ENCODE measurements around the gene MYLK. TPM values are rescaled to one million over a fixed set of nuclear protein-coding genes. Genes with fewer than 3 reads are reported as not detected.

MYLK gene
- total and polyA plus RNA-seq, 2 donors (not counting 1 experiment from before 2014, with no cell fraction given) = 0.51 TPM; not detected in 1

- intact Hi-C loops (cut with micrococcal nuclease) = no loop called here
- Histone ChIP-seq H4K20me1 (ENCODE audit: control insufficient read depth, insufficient read depth, low read length, poor library complexity, severe bottlenecking) (no peaks in the 10 kb centered on the region), H3K9ac (ENCODE audit: low read length) (no peak overlapping the region), H3K79me2 (ENCODE audit: control insufficient read depth, insufficient read depth, low read length) (no peaks in the 10 kb centered on the region), H2AFZ (ENCODE audit: insufficient read depth, low read depth, low read length, poor library complexity, severe bottlenecking) (no peak overlapping the region), H3K4me3 (ENCODE audit: control extremely low read depth in 1 of 5, extremely low read depth in 1 of 5, insufficient read depth in 1 of 5, low read depth in 2 of 5, low read length in 4 of 5) (no peak overlapping the region), H3K36me3 (replicated peaks in 1 of 2; ENCODE audit: control extremely low read depth in 1 of 2, control insufficient read depth in 1 of 2, extremely low read depth in 1 of 2, insufficient read depth in 2 of 2, low read length in 1 of 2) (peaks cover 7 to 9% of the 10 kb centered on the region in 2 experiments), H3K4me2 (replicated peaks; ENCODE audit: low read depth, low read length, poor library complexity, severe bottlenecking) (no peak overlapping the region), H3K4me1 (ENCODE audit: control insufficient read depth in 2 of 2, insufficient read depth in 2 of 2, low read length in 2 of 2) (no peaks in the 10 kb centered on the region), H3K27me3 (replicated peaks in 1 of 4; ENCODE audit: control extremely low read depth in 1 of 4, control insufficient read depth in 3 of 4, insufficient read depth in 4 of 4, low read length in 3 of 4) (no peaks in the 10 kb centered on the region), H3K27ac (ENCODE audit: low read length in 2 of 2) (no peak overlapping the region), H3K9me3 (ENCODE audit: control extremely low read depth in 1 of 3, control insufficient read depth in 2 of 3, insufficient read depth in 1 of 3, low read length in 2 of 3) (peaks cover 5 to 22% (median 17%) of the 10 kb centered on the region in 3 donors)
- ChIA-PET POLR2A (no interaction called here), CTCF (no interaction called here)
- ATAC-seq (ENCODE audit: low read depth) (no peak), DNase-seq (no peak)
- Mint-ChIP-seq H3K4me1 (no peaks in the 10 kb centered on the region), H3K9me3 (ENCODE audit: insufficient read depth) (peaks cover 15% of the 10 kb centered on the region), H3K4me3 (no peak overlapping the region), H3K27ac (no peak overlapping the region), H3K27me3 (no peaks in the 10 kb centered on the region)
- TF ChIP-seq EZH2 (IDR thresholded peaks at IDR 0.05; ENCODE audit: borderline replicate concordance, insufficient read depth, low read depth, low read length, poor library complexity, severe bottlenecking) (no peak), CTCF (IDR thresholded peaks at IDR 0.05) (no peak)
- no CpG with 5 or more reads among the region's 1 CpG for WGBS (ENCODE audit: insufficient coverage)
Observed at GRCh38 chr3:123920383-123920782, 36.3 kb upstream of the MYLK start.

- Histone ChIP-seq H3K27me3 (replicated peaks in 1 of 4; ENCODE audit: control extremely low read depth in 1 of 4, control insufficient read depth in 3 of 4, insufficient read depth in 4 of 4, low read length in 3 of 4) (no peaks in the 10 kb centered on the region), H3K4me2 (replicated peaks; ENCODE audit: low read depth, low read length, poor library complexity, severe bottlenecking) (no peak overlapping the region), H3K79me2 (ENCODE audit: control insufficient read depth, insufficient read depth, low read length) (no peaks in the 10 kb centered on the region), H3K27ac (ENCODE audit: low read length in 2 of 2) (no peak overlapping the region), H3K9ac (ENCODE audit: low read length) (no peak overlapping the region), H4K20me1 (ENCODE audit: control insufficient read depth, insufficient read depth, low read length, poor library complexity, severe bottlenecking) (no peaks in the 10 kb centered on the region), H3K36me3 (replicated peaks in 1 of 2; ENCODE audit: control extremely low read depth in 1 of 2, control insufficient read depth in 1 of 2, extremely low read depth in 1 of 2, insufficient read depth in 2 of 2, low read length in 1 of 2) (peaks cover 8 to 9% of the 10 kb centered on the region in 2 experiments), H2AFZ (ENCODE audit: insufficient read depth, low read depth, low read length, poor library complexity, severe bottlenecking) (no peak overlapping the region), H3K4me1 (ENCODE audit: control insufficient read depth in 2 of 2, insufficient read depth in 2 of 2, low read length in 2 of 2) (no peaks in the 10 kb centered on the region), H3K9me3 (ENCODE audit: control extremely low read depth in 1 of 3, control insufficient read depth in 2 of 3, insufficient read depth in 1 of 3, low read length in 2 of 3) (peaks cover 5 to 22% (median 17%) of the 10 kb centered on the region in 3 donors), H3K4me3 (ENCODE audit: control extremely low read depth in 1 of 5, extremely low read depth in 1 of 5, insufficient read depth in 1 of 5, low read depth in 2 of 5, low read length in 4 of 5) (no peak overlapping the region)
- ChIA-PET POLR2A (no interaction called here), CTCF (no interaction called here)
- H3K4me1 Mint-ChIP-seq = no peaks in the 10 kb centered on the region
- no peak for TF ChIP-seq EZH2 (IDR thresholded peaks at IDR 0.05; ENCODE audit: borderline replicate concordance, insufficient read depth, low read depth, low read length, poor library complexity, severe bottlenecking)
- TF ChIP-seq CTCF (IDR thresholded peaks at IDR 0.05) = no peak
- H3K27me3 Mint-ChIP-seq = no peaks in the 10 kb centered on the region
- WGBS (ENCODE audit: insufficient coverage) = 95% methylated on average over 3 of the region's 3 CpGs
- H3K27ac Mint-ChIP-seq = no peak overlapping the region
- ATAC-seq (ENCODE audit: low read depth) (no peak), DNase-seq (no peak)
- H3K4me3 Mint-ChIP-seq = no peak overlapping the region
- peaks cover 14% of the 10 kb centered on the region for H3K9me3 Mint-ChIP-seq (ENCODE audit: insufficient read depth)
- intact Hi-C loops (cut with micrococcal nuclease) = no loop called here
Observed at GRCh38 chr3:123919353-123919752, 35.2 kb upstream of the MYLK start.

All from B cell (primary cell).